Kidney (tissue), 14 donors: Measurements from ENCODE around the gene RPL27. TPM values are rescaled to one million over a fixed set of nuclear protein-coding genes. Genes with fewer than 3 reads are reported as not detected.

Source experiments
- DNase-seq, 5 donors: peaks; one replicate each; pipeline ENCODE4 v3.0.0-alpha.2; 2013 to 2020
- FAIRE-seq: peaks from 2 replicates; lab custom pipeline; 2012; peaks lifted over from hg19 to GRCh38; lab: Jason Lieb, UNC
- H3K27ac ChIP-seq, 2 donors: one replicate each; pipeline ENCODE4 v1.7.0; 2013; ENCODE audit warnings: low read depth in 2 of 2, low read length in 2 of 2, inconsistent platforms in 1 of 2
- H3K27me3 ChIP-seq: one replicate; pipeline ENCODE4 v1.7.1; 2013; ENCODE audit warnings: low read length, inconsistent platforms; ENCODE audit not compliant: control insufficient read depth, insufficient read depth
- H3K36me3 ChIP-seq, 3 donors: one replicate each; pipeline versions ENCODE4 v1.7.0 to v1.7.1; 2013; ENCODE audit warnings: low read length in 3 of 3, control low read depth in 1 of 3, inconsistent platforms in 1 of 3; ENCODE audit not compliant: insufficient read depth in 3 of 3, control insufficient read depth in 2 of 3
- H3K4me1 ChIP-seq, 3 donors: one replicate each; pipeline versions ENCODE4 v1.7.0 to v1.7.1; 2013; ENCODE audit warnings: low read length in 3 of 3, inconsistent platforms in 1 of 3, low read depth in 1 of 3; ENCODE audit not compliant: control insufficient read depth in 2 of 3, insufficient read depth in 2 of 3
- H3K4me3 ChIP-seq, 3 donors: one replicate each; pipeline versions ENCODE4 v1.7.0 to v1.8.1; 2013; ENCODE audit warnings: low read length in 3 of 3, control low read depth in 1 of 3, inconsistent platforms in 1 of 3
- H3K9ac ChIP-seq, 3 donors: one replicate each; pipeline versions ENCODE4 v1.7.0 to v1.7.1; 2013; ENCODE audit warnings: low read length in 3 of 3, control low read depth in 1 of 3, inconsistent platforms in 1 of 3
- H3K9me3 ChIP-seq, 3 donors: one replicate each; pipeline versions ENCODE4 v1.7.0 to v1.7.1; 2013; ENCODE audit warnings: low read length in 3 of 3, control low read depth in 1 of 3, inconsistent platforms in 1 of 3; ENCODE audit not compliant: control insufficient read depth in 2 of 3, insufficient read depth in 1 of 3
- intact Hi-C: fragments of 100-400 bp; cut with DNase I; formaldehyde crosslinking; loops from one replicate; pipeline ENCODE4 v1.11.1; 2022
- polyA plus RNA-seq: library from polyadenylated mRNA; stranded (reverse); fragments of 350-450 nt; fragmentation: Illumina TruSeq; extraction: RNeasy Lipid Tissue Mini Kit (QIAGEN cat#74804); gene quantifications from one replicate; pipeline ENCODE4 v1.2.3, GENCODE V29; 2014; ENCODE audit warnings: low read depth, low replicate concordance; ENCODE audit not compliant: insufficient read depth
- total RNA-seq: library from RNA; stranded (reverse); fragmentation: NEBNext Ultra II Directional; extraction: Animal tissue kit (Norgen Biotek cat#: 25700); gene quantifications from one replicate; pipeline ENCODE4 v1.2.1, GENCODE V29; 2021
- TF ChIP-seq, protein P1 (sequence below): IDR thresholded peaks from 3 replicates; pipeline ENCODE4 v1.5.1; 2012; ENCODE audit warnings: mild to moderate bottlenecking, moderate library complexity, borderline replicate concordance; ENCODE audit not compliant: insufficient read depth; ENCODE audit errors: extremely low read depth
- donor health status: control.
- donor health status: control.
- donor health status: control.
- donor health status: control.
- donor health status: control.
- donor health status: DM: yes; HTN: yes; CAD: no.
- donor health status: Normal renal cell carcinoma (clear cell type).

The RPL27 gene
- total and polyA plus RNA-seq, 2 donors from 2014 or later = 759 to 1,823 TPM

DNA sequence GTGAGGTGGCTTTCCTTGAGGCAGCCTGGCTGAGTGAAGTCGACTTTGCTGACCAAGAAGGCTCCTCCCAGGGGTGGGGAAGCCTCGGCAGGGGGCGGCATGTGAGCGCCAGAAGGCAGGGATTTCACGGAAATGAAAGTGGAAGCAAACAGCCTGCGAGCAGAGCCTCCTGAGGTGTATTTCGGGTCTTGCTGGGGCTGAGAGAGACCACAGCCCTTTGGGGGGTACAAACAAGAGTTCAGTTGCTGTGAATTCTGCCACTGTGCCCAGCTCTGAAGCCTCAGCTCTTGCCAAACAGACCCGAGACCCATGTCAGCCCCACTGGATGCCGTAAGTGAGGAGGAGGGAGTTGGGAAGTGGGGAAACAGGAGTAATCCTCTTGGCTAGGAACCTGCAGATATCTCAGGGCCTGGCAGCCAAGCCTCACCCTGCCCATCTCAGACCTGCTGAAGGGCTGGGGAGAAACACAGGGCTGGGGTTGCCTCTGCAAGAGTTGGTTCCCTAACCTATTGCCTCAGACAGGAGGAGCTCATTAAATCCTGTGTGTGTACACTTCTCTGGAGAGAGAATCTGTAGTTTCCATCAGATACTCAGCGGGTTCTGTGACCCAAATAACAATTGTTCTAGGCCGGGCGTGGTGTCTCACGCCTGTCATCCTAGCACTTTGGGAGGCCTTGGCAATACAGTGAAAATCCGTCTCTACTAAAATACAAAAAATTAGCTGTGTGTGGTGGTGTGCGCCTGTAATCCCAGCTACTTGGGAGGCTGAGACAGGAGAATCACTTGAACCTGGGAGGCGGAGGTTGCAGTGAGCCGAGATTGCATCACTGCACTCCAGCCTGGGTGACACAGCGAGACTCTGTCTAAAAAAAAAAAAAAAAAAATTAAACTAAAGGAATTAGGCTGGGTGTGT, 8.7 kb downstream of the RPL27 start, which contains the start of gene IFI35:
Gene IFI35, plus strand, starts transcription at position 146 of the 913 bp plus-strand sequence. Its CDS starts 164 bp downstream, at position 310.
- peaks cover 0 to 3% (median 0%) of the 10 kb centered on the region in 3 donors for H3K4me1 ChIP-seq
- H3K36me3 ChIP-seq = peaks cover 3 to 10% (median 6%) of the 10 kb centered on the region in 3 donors
- H3K9ac ChIP-seq = peak within 1 kb of the TSS; percentile 69 to 100 (median 97)
- TF ChIP-seq, protein P1, sequence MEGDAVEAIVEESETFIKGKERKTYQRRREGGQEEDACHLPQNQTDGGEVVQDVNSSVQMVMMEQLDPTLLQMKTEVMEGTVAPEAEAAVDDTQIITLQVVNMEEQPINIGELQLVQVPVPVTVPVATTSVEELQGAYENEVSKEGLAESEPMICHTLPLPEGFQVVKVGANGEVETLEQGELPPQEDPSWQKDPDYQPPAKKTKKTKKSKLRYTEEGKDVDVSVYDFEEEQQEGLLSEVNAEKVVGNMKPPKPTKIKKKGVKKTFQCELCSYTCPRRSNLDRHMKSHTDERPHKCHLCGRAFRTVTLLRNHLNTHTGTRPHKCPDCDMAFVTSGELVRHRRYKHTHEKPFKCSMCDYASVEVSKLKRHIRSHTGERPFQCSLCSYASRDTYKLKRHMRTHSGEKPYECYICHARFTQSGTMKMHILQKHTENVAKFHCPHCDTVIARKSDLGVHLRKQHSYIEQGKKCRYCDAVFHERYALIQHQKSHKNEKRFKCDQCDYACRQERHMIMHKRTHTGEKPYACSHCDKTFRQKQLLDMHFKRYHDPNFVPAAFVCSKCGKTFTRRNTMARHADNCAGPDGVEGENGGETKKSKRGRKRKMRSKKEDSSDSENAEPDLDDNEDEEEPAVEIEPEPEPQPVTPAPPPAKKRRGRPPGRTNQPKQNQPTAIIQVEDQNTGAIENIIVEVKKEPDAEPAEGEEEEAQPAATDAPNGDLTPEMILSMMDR = peak; percentile 63
- FAIRE-seq (no peak), DNase-seq (peak in 4 of 5 donors; percentile 59 to 94 (median 81))
- H3K9me3 ChIP-seq = no peaks in the 10 kb centered on the region
- no peaks in the 10 kb centered on the region for H3K27me3 ChIP-seq
- intact Hi-C loops = no loop called here
- peak within 1 kb of the TSS; percentile 80 to 100 (median 96) for H3K4me3 ChIP-seq
- H3K27ac ChIP-seq = peak within 1 kb of the TSS; percentile 90 to 96

- Histone ChIP-seq H3K9me3 (no peaks in the 10 kb centered on the region), H3K27ac (no peak overlapping the region), H3K36me3 (peaks cover 0 to 7% (median 5%) of the 10 kb centered on the region in 3 donors), H3K27me3 (no peaks in the 10 kb centered on the region), H3K4me1 (peaks cover 0 to 3% (median 0%) of the 10 kb centered on the region in 3 donors), H3K9ac (no peak overlapping the region), H3K4me3 (no peak overlapping the region)
- intact Hi-C loops = no loop called here
- TF ChIP-seq, protein P1 = no peak
- FAIRE-seq (no peak), DNase-seq (no peak)
Observed at GRCh38 chr17:43010667-43011308, 12.6 kb downstream of the RPL27 start.

GRCh38 chr17:43011728-43012472, 13.7 kb downstream of the RPL27 start:
- Histone ChIP-seq H3K9me3 (no peaks in the 10 kb centered on the region), H3K4me3 (no peak overlapping the region), H3K4me1 (peaks cover 0 to 8% (median 0%) of the 10 kb centered on the region in 3 donors), H3K27ac (no peak overlapping the region), H3K27me3 (no peaks in the 10 kb centered on the region), H3K9ac (no peak overlapping the region), H3K36me3 (peaks cover 0 to 7% (median 5%) of the 10 kb centered on the region in 3 donors)
- TF ChIP-seq, protein P1 = no peak
- FAIRE-seq (no peak), DNase-seq (peak in 1 of 5 donors; percentile 77)
- intact Hi-C loops = no loop called here
